GM23248 (cell line): Measurements from ENCODE around the gene CADM1.

Source experiments
- EZH2 ChIP-seq: fragments of 200-600 bp; sonication (generic); IDR thresholded peaks from 2 replicates; pipeline ENCODE4 v1.6.1; 2018; ENCODE audit warnings: antibody characterized with exemption, mild to moderate bottlenecking; ENCODE audit not compliant: insufficient read depth, poor library complexity, severe bottlenecking
- EZH2phosphoT487 ChIP-seq: fragments of 200-600 bp; sonication (generic); IDR thresholded peaks from 2 replicates; pipeline ENCODE4 v1.6.1; 2018; ENCODE audit warnings: antibody characterized with exemption, moderate library complexity, mild to moderate bottlenecking, low read depth; ENCODE audit not compliant: insufficient read depth

GRCh38 chr11:115366826-115367225, 137.4 kb downstream of the CADM1 start:
- TF ChIP-seq EZH2: no peak
- no peak for TF ChIP-seq EZH2phosphoT487
